GM19193 (cell line): ENCODE results near the gene ARRDC2.

Experiments used
- POLR2A ChIP-seq: IDR thresholded peaks from 4 replicates; pipeline ENCODE4 v1.6.1; 2011; ENCODE audit not compliant: insufficient read depth, insufficient read length; ENCODE audit errors: extremely low read depth

The ARRDC2 gene

DNA sequence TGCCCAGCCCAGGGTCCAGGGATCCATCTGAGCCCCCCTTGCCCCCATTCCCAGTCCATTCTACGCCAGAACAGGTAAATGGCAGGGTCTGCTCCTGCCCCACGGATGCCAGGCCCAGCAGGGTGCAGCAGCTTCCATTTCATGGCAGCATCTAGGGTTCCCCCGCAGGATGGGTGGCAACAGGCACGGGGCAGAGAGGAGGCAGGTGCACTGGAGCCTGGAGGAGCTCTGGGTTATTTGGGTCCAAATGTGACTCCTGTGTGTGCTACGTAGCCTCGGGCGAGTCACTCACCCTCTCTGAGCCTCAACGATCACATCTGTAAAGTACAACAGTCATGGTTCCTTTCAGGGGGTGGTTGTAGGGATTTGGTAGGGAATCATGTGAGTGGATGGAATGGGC lies 51.3 kb downstream of the ARRDC2 start:
- no peak for TF ChIP-seq POLR2A

DNA sequence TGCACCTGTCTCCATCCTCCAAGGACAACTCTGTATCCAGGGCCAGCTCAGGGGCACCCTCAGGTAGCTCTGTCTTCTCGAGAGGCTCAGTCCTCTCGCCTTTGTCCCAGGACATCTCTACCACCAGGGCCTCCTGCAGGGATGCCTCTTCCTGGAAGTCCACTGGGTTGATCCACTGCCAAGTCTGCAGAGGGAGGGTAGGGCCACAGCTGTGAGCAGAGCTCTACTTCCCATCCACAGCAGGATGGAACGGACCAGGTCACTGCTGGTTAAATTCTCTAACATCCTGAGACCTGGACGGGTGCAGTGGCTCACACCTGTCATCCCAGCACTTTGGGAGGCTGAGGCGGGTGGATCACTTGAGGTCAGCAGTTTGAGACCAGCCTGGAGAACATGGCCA lies 51.9 kb downstream of the ARRDC2 start:
- no peak for TF ChIP-seq POLR2A

- no peak for TF ChIP-seq POLR2A
Observed at GRCh38 chr19:18060472-18060871, 52.5 kb downstream of the ARRDC2 start.

GRCh38 chr19:18062028-18062427 lies 54.1 kb downstream of the ARRDC2 start:
- TF ChIP-seq POLR2A: no peak

GRCh38 chr19:18063463-18063862 lies 55.5 kb downstream of the ARRDC2 start:
- TF ChIP-seq POLR2A: no peak
